ENCODE results near the gene ZNF879.
A peak's percentile ranks its signal among the peaks of the same experiment; 100 is the strongest.

The ZNF879 gene

DNA sequence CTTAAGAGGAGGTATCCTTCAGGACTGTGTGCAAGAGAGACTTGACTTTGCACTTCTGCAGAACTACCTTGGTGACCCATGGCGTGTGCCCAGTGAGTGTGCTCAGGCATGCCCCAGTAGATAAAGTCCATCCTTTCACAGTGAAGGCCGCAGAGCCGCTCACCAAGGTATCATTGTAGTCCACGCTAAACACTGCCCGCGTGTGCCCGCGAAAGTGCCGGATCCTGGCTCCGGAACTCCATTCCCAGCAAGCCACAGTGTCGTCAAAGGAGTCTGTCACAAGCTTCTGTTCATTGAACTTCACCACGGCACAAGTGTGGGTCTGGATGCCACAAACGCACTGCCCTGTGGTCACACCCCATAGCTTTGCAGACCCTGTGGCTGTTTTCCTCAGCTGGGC, 25.2 kb upstream of the ZNF879 start:
- FAIRE-seq: no peak
- DNase-seq (ENCODE audit: insufficient read length, low spot score): no peak

DNA sequence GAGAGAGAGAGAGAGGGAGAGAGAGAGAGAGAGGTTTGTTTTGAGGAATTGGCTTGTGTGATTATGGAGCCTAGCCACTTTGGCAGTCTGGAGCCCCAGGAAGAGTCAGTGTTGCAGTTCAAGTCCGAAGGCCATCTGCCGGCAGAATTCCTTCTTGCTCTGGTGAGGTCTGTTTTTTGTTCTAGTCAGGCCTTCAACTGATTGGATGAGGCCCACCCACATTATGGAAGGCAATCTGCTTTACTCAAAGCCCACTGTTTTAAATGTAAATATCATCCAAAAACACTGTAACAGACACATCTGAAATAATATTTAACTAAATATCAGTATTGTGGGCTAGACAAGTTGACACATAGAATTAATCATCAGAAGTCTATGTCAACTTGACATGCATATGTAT, 17.0 kb upstream of the ZNF879 start:
- no peak for FAIRE-seq

DNA sequence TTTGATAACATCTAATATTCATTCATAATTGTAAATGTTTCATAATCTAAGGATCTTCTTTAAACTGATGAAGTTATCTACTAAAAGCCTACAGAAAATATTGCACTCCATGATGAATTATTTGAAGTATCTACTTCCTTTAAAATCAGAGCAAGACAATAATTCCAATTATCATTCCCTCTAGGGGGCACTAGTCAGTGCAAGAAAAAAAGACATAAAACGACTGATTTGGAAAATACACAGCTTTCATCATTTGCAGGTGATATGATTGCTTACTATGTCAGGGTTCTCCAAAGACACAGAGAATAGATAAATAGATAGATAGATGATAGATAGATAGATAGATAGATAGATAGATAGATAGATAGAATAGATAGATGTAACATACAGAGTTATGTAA, 14.9 kb upstream of the ZNF879 start:
- DNase-seq (ENCODE audit: insufficient read length, low spot score) (no peak), FAIRE-seq (no peak)

More for the DNA sequence above, 17.0 kb upstream of the ZNF879 start:
- DNase-seq (ENCODE audit: insufficient read length, low spot score): no peak

DNA sequence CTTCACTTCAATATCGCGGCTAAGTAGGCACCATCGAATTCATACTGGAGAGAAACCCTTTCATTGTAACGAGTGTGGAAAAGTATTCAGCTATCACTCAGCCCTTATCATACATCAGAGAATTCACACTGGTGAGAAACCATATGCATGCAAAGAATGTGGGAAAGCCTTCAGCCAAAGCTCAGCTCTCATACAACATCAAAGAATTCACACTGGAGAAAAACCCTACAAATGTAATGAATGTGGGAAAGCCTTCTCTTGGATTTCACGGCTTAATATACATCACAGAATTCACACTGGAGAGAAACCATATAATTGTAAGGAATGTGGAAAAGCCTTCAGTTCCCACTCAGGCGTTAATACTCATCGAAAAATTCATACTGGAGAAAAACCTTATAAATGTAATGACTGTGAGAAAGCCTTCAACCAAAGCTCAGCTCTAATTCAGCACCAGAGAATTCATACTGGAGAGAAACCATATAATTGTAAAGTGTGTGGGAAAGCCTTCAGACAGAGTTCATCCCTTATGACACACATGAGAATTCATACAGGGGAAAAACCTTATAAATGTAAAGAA, 9.5 kb downstream of the ZNF879 start:
- no peak for FAIRE-seq
- DNase-seq (ENCODE audit: insufficient read length, low spot score): no peak

DNA sequence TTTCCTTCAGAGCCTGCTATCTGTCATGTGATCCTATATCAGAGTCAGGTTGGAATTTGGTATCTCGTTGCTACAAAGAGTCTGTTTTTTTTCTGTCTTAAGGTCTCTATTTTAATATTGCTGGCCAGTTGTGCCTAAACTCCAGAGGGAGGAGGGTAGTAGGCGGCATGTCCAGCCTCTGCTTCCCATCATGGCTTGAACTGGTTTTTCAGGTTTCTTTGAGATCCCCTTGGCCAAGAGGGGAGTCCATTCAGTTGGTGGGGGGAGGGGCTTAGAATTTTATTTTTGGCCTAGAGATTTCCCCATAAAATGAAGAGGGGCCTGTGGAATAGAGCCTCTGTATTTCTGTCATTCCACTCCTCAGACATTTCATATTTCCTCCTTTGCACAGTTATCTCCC, 21.2 kb downstream of the ZNF879 start:
- DNase-seq (ENCODE audit: insufficient read length, low spot score) (no peak), FAIRE-seq (no peak)

DNA sequence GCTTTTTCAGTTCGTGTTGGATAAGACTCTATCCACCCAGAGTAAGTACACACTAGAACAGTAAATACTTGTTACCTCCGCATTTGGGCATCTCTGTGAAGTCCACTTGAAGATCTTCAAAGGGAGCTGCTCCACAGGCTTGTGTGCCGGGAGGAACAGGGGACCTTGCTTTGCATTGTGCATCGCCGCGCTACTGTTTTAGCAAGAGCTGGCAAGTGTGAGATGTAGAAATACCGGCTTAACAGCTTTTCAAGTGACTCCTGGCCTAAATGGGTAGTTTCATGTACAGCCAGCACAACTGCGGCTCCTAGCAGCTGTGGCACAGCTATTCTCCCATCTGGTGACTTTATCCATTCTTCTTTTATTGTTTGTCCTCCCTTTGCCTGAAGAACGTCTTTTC, 28.2 kb downstream of the ZNF879 start:
- FAIRE-seq (no peak), DNase-seq (ENCODE audit: insufficient read length, low spot score) (no peak)

DNA sequence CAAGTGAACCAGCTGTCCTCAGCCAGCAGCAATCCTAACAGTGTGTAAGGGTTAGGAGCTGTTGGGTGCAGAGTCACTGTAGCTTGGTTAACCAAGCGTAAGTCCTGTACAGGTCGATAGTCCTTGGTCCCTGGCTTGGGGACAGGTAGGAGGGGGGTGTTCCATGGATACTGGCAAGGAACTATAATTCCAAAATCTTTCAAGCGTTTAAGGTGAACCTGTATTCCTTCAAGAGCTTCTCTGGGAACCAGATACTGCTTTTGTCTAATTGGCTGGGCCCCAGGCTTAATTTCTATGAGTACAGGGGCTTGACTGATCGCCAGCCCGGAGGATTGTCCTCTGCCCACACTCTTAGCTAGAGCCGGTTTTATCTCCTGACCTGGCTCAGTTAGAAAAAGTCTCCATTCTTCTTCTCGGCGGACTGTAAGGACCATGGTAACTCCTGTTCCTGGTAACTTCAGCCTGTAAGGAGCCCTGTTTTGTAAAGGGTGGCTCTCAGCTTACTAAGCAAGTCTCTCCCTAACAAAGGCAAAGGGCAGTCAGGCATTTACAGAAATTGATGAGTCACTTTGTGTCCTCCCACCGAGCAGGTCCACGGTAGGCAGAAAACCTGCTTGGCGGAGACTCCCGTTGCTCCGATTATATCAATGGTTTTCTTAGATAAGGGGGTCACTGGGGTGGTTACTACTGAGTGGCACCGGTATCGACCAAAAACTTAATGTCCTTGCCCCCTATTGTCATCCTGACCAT, 30.6 kb downstream of the ZNF879 start:
- DNase-seq (ENCODE audit: insufficient read length, low spot score) (no peak), FAIRE-seq (no peak)

DNA sequence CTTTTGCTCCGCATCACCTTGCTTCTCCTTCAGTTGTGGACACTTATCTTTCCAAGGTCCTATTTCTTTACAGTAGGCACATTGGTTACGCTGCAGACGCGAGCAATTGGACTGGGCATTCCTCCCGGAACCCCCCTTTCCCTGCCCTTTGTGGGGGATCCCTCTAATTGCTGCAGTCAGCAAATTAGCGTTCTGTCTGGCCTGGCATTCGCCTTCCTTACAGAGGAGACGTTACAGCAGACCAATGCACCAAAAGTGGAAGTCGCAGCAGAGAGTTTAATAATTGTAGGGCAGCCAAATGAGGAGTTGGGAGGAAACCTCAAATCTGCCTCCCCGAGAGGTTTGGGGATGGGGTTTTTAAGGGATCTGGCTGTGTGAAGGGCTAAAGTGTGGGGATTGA, 31.3 kb downstream of the ZNF879 start:
- DNase-seq (ENCODE audit: insufficient read length, low spot score) (no peak), FAIRE-seq (no peak)

DNA sequence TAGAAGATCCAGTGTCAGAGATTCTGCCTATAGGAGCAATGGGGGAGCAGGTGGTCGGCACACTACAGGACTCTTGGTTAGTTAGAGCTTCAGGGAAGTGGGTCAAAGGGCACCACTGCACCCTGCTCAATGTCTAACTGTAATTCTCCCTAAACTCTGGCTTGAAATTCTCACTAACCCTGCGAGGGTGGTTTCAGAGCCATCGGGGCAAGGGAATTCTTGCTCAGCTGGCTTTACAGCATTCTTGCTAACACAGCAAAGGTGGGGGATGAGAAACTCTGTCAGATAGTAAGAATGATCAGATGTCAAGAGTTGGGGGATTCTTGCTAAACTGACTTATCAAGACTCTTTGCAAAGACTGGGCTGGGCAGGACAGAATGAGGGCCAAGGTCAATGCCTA, 31.8 kb downstream of the ZNF879 start:
- no peak for DNase-seq (ENCODE audit: insufficient read length, low spot score)
- FAIRE-seq: no peak

DNA sequence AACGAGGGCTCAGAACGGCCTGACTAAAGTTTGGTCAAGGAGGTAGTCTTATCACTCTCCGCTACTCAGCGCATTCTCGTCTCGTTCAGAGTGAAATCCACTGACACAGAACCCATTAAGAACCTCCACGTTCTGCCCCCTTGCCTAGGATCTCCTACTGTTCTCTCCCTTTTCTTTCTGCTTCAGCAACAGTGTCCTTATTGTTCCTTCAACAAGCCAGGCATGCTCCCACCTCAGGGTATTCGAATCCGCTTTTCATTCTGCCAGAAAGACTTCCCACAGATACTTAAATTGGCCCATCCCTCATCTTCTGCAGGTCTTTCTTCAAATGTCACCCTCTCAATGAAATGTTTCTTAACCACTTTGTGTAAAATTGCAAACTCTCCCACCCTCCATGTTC, 32.2 kb downstream of the ZNF879 start:
- no peak for DNase-seq (ENCODE audit: insufficient read length, low spot score)
- no peak for FAIRE-seq

DNA sequence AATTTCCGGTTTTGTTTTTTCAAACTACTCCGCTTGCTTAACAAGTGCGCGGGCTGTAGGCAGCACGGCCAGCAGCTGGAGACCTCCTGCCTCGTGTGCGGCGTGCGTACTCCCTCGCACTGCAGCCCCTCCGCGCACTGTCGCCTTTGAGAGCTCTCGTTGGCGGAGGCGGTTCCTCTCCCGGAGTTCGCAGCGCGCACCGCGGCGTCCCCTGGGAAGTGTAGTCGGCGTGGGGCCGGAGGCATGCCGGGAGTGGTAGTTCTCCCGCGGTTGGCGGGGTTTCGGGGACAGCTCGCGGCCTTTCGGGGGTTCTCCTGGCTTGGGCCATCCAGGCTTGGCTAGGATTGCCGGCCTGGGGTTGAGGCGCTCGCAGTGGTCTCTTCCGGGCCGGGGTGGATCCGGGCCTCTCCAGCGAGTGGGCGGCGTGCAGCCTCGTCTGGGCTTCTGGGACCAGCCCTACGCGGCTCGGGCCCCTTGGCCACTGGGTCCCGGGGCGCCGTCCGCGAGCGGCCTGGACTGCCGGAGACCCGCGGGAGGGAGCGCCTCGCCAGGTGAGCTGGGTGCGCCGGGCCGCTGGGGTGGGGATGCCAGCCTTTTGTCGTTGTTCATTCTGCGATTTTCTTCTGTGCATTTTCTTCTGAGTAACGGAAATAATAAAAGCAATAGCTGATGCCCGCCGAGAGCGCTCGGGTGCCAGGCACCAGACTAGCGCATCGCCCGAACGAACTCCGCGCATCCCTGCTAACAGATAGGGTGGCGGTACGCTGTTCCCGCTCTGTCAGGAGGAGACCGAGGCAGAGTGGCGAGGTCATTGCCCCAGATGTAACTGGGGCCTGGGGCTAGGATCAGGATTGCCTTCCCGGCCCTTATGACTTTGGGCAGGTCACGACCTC, 36.8 kb downstream of the ZNF879 start, which contains the start of gene ZNF354C:
Gene ZNF354C (plus strand): TSS at position 258 of the 893 bp plus-strand sequence. CDS start 1,696 bp downstream, outside the sequence.
- FAIRE-seq (peak; percentile 95), DNase-seq (ENCODE audit: insufficient read length, low spot score) (peak; percentile 88)

DNA sequence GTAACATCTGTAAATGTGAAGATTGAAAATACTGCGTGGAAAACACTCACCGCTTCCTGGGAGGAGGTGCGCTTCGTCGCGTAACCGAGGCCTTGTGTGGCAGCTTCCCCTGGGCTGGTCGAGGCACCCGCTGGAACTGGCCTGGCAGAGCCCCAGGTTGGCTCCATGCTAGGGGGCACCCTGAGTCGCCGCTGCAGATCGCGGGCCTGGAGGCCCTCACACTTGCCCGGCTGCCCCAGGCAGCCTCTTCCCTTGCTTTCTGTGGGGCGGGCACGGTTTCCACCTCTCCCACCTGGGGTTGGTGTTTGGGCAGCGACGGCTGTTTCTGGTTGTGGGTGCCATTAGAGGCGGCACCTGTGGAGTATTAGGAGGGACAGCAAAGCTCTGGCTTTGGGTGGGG, 37.4 kb downstream of the ZNF879 start:
- FAIRE-seq (no peak), DNase-seq (ENCODE audit: insufficient read length, low spot score) (no peak)

DNA sequence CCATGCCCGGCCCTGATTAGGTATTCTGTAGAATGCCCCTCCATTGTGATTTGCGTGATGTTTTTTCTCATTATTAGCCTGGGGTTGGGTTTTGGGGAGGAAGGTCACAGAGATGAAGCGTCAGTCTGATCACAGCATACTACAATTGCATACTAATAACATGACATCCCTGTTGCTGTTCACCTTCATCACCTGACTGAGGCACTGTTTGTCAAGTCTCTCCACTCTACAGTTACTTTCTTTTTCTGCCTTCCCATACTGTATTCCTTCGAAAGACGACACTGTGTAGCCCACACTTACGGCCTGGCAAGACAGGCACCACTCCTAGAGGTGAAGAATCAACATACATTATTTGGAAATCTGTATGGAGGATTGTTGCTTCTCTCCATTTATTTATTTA, 42.1 kb downstream of the ZNF879 start:
- DNase-seq (ENCODE audit: insufficient read length, low spot score) (no peak), FAIRE-seq (no peak)

DNA sequence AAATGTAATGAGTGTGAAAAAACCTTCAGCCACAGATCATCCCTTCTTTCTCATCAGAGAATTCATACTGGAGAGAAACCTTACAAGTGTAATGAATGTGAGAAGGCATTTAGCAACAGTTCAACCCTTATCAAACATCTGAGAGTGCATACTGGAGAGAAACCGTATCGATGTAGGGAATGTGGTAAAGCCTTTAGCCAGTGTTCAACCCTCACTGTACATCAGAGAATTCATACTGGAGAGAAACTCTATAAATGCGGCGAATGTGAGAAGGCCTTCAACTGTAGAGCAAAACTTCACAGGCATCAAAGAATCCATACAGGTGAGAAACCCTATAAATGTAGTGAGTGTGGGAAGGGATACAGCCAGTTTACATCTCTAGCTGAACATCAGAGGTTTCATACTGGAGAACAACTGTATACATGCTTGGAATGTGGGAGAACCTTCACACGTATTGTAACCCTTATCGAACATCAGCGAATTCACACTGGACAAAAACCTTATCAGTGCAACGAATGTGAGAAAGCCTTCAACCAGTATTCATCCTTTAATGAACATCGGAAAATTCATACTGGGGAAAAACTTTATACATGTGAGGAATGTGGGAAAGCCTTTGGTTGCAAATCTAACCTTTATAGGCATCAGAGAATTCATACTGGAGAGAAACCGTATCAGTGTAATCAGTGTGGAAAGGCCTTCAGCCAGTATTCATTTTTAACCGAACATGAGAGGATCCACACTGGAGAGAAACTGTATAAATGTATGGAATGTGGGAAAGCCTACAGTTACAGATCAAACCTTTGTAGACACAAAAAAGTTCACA, 55.8 kb downstream of the ZNF879 start:
- DNase-seq (ENCODE audit: insufficient read length, low spot score): no peak

DNA sequence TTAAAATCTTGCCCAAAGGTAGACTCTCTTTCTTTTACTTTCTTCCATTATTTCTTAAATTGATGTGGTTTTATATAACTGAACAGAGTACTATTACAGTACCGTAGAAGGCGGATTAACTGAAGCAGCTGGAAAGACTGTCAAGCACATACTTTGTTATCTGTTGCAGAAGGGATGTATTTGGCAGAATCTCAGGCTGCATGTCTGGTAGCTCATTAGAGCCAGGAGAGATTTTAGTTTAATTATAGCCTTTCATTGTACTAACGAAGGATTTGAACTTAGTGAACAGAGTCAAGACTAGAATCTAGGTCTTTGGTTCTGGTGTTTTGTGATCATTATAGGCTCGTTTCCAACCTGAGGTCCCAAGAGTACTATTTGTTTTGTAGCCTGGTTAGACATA, 57.1 kb downstream of the ZNF879 start:
- FAIRE-seq (no peak), DNase-seq (ENCODE audit: insufficient read length, low spot score) (no peak)

More for the DNA sequence above, 55.8 kb downstream of the ZNF879 start:
- no peak for FAIRE-seq
